ENCODE measurements around the gene MANBA. TPM values are rescaled to one million over a fixed set of nuclear protein-coding genes. Genes with fewer than 3 reads are reported as not detected.

MANBA gene
- total RNA-seq, 1 donor from 2014 or later: 22.4 TPM

GRCh38 chr4:102693262-102693850 lies 67.4 kb downstream of the MANBA start:
- intact Hi-C loops (cut with DNase I): no loop called here

GRCh38 chr4:102692474-102692873 lies 68.3 kb downstream of the MANBA start:
- ATAC-seq (ENCODE audit: poor library complexity): peak; percentile 53
- intact Hi-C loops (cut with DNase I): no loop called here
- no peak for DNase-seq

More at GRCh38 chr4:102693262-102693850, 67.4 kb downstream of the MANBA start:
- DNase-seq: no peak
- ATAC-seq (ENCODE audit: poor library complexity): peak; percentile 43

- intact Hi-C loops (cut with DNase I): no loop called here
- DNase-seq: no peak
- ATAC-seq (ENCODE audit: poor library complexity): no peak
Observed at GRCh38 chr4:102687982-102688433, 72.8 kb downstream of the MANBA start.

DNA sequence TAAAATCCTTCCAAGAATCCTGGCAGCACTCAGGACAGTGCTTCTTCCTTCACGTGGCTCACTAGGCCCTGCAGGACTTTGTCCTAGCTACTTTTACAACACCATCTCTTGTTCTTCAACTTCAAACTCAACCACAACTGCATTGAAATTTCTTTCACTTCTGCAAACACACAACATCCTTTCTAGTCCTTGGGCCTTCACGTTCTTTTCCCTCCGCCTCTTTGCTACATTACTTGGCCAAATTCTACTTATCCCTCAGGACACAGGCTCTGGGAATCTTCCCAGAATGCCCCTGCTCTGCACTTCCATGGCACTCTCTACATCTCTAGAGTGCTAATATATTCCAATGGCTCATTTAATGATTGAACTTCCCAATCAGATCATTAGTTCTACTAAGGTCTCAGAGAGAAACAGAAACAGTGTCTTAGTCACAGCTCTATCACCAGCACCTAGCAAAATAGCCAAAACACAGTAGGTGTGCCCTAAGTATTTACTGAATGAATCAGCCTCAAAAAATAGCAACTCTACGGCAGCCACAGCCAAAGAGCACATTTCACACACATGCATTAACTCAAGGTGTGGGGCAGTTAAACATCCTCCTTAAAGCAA lies 73.3 kb downstream of the MANBA start:
- no peak for DNase-seq
- intact Hi-C loops (cut with DNase I): no loop called here
- ATAC-seq (ENCODE audit: poor library complexity): no peak

- intact Hi-C loops (cut with DNase I): no loop called here
- ATAC-seq (ENCODE audit: poor library complexity) (no peak), DNase-seq (no peak)
Observed at GRCh38 chr4:102685768-102686167, 75.0 kb downstream of the MANBA start.

- DNase-seq (no peak), ATAC-seq (ENCODE audit: poor library complexity) (no peak)
- intact Hi-C loops (cut with DNase I): no loop called here
Observed at GRCh38 chr4:102684610-102685052, 76.1 kb downstream of the MANBA start.

DNA sequence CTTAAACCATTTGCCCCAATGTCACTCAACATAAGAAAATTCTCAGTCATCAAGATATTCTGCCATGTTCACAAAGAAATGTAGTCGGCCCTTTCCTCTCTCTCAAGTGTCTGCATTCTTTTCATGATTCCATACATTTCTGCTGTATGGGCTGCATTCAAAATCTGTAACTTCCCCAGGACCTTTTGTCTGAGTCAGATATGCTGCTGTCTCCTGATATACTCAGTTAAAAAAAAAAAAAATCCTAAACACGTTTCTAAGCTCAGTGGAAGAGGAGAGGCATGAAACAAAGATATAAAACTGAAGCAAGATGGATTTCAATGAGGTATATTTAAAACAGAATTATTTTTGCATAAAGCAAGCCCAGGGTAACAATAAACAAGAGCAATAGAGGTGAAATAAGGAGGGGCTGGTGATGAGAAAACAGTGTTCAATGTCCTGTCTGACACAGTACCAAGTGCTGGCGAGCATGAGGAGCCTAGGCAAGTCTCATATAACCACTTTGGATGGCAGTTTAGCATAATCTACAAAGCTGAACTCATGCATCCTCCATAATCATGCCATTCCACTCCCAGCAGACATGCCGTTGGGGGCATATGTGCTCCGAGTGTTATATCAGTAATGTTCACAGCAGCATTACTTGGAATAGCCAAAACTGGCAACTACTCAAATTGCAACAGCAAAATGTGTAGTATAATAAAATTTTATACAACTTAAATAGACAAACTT lies 76.7 kb downstream of the MANBA start:
- ATAC-seq (ENCODE audit: poor library complexity): no peak
- DNase-seq: no peak
- intact Hi-C loops (cut with DNase I): no loop called here

- intact Hi-C loops (cut with DNase I): no loop called here
- no peak for DNase-seq
- no peak for ATAC-seq (ENCODE audit: poor library complexity)
Observed at GRCh38 chr4:102678695-102679335, 82.0 kb downstream of the MANBA start.

GRCh38 chr4:102678107-102678506 lies 82.7 kb downstream of the MANBA start:
- ATAC-seq (ENCODE audit: poor library complexity) (no peak), DNase-seq (no peak)
- intact Hi-C loops (cut with DNase I): no loop called here

DNA sequence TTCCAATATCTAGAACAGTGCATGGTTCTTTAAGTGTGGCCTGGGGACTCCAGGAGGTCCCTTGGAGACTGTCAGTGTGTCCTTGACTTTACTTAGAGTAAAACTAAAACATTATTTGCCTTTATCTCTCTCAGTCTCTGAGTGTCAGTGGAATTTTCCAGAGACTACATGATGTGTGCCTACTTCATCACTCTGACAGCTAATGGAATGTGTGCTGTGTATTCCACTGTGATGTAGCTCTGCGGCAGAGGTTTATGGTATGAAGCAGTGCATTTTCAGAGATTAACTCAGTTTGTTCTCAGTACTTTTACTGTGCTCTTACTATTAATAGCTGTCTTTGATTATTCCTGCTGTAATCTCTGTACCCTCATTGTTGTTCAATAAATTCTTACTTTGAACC lies 85.6 kb downstream of the MANBA start:
- no peak for DNase-seq
- peak; percentile 68 for ATAC-seq (ENCODE audit: poor library complexity)
- intact Hi-C loops (cut with DNase I): no loop called here

DNA sequence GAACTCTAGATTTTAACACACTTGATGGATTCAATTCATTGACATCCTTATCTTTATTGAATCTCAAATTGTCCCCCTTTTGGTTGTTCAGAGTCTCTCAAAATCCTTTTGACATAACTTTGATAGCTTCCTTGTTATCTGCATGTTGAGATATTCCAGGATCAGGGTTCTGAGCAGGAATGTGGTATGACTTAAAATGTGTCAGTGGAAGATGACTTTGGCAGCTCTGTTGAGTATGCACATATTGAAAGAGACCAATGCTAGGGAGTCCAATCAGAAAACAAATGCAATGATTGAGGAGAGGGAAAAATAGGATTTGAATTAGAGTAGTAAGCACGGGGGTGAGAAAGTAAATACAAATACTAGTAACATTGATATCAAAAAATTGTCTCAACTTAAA lies 93.8 kb downstream of the MANBA start:
- intact Hi-C loops (cut with DNase I): no loop called here
- ATAC-seq (ENCODE audit: poor library complexity) (no peak), DNase-seq (no peak)

DNA sequence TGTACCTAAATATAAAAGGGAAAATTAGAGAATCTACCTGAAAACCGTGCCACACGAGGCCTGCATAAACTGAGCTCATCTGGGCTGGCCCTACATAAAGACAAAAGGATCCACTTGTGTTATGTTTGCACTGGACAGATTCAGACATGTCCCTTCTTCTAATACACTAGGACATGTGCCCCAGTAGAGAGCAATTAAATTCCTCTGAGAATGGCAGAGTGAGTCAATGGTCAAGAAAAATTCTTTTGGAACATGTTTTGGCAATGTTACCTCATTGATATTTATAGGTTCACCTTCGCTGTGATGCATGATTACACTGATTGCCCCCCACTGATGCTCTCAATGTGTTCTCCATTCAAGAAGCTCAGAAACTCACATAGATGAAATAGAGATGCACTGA lies 95.2 kb downstream of the MANBA start:
- ATAC-seq (ENCODE audit: poor library complexity) (no peak), DNase-seq (no peak)
- intact Hi-C loops (cut with DNase I): no loop called here

DNA sequence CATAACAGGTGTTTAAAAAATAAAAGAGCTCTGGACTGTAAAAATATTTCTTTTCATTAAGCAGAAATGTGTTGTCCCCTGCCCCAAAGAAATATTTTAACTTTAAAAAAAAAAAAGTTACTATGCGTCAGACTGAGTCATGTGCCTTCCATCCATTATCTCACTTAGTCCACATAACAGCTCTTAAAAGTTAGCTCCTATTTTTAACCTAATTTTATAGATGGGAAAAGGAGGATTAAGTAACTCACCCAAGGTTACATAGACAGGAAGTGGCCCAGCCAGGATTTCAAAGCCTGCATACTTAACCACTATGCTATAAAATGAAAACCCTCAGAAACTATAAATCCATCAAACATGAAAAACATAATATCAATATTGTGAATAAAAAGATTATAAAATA lies 97.7 kb downstream of the MANBA start:
- intact Hi-C loops (cut with DNase I): no loop called here
- DNase-seq: no peak
- ATAC-seq (ENCODE audit: poor library complexity): no peak

- ATAC-seq (ENCODE audit: poor library complexity): no peak
- no peak for DNase-seq
- intact Hi-C loops (cut with DNase I): no loop called here
Observed at GRCh38 chr4:102657206-102657605, 103.6 kb downstream of the MANBA start.

DNA sequence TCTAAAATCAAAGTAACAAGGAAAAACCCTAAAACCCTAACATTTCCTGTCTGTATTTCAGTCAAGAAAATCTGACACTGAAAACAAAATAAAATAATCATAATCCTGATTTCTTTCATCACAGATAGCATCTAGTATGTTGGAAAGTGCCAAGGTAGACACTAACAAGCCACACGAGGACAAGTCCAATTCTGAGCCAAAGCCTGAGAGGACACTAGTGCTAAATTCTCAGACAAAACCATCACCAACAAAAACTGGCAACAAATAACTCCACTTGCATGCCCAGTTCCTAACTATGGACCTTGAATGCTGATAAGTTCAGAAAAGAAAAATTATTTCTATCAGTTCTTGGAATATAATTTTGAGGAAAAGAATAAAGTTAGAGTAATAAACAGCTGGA lies 113.7 kb downstream of the MANBA start:
- intact Hi-C loops (cut with DNase I): no loop called here
- ATAC-seq (ENCODE audit: poor library complexity): peak; percentile 47
- no peak for DNase-seq

- ATAC-seq (ENCODE audit: poor library complexity): peak; percentile 84
- intact Hi-C loops (cut with DNase I): no loop called here
Observed at GRCh38 chr4:102642631-102643298, 118.0 kb downstream of the MANBA start.

DNA sequence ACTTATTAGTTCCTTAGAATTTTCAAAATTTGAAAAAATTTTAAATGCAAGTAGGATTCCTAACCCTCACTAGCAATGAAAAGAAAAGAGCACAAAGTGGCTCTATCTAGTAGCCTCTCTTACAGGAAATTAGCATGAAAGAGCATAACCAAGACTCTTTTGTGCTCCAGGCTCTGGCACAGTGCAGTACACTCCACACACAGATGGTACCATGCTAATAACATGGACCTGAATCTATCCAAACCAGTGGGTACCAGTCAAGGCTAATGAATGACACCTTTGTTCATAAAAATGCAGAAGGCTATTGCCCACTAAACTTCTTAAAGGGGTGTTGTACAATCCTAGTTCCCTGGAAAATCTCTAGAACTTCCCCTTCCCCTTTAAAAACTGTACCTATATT lies 119.0 kb downstream of the MANBA start:
- intact Hi-C loops (cut with DNase I): no loop called here
- no peak for ATAC-seq (ENCODE audit: poor library complexity)
- no peak for DNase-seq

More at GRCh38 chr4:102642631-102643298, 118.0 kb downstream of the MANBA start:
- DNase-seq: no peak

DNA sequence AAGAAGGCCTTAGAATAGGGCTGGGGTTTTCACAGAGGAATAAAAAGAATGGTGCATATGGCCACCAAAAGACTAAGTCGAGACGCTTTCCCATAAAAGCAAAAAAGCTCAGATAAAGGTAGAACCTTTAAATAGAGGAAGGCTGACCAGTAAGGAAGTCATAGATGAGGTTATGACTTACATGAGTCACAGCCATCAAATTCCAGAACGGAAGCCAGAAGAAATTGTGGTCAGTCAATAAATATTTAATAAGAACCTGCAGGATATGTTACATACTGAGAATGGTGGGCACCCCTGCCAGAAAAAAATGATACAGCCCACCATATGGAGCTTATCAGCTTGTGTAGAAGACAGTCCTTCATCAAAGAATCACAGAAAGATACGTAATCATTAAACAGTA lies 120.1 kb downstream of the MANBA start:
- intact Hi-C loops (cut with DNase I): no loop called here
- ATAC-seq (ENCODE audit: poor library complexity) (no peak), DNase-seq (no peak)

GRCh38 chr4:102639598-102639997 lies 121.2 kb downstream of the MANBA start:
- ATAC-seq (ENCODE audit: poor library complexity) (no peak), DNase-seq (no peak)
- intact Hi-C loops (cut with DNase I): no loop called here

Data from Right ventricle myocardium superior (tissue), 1 donor.